ENCODE data around the gene PCDHGB4.

Gene PCDHGB4

DNA sequence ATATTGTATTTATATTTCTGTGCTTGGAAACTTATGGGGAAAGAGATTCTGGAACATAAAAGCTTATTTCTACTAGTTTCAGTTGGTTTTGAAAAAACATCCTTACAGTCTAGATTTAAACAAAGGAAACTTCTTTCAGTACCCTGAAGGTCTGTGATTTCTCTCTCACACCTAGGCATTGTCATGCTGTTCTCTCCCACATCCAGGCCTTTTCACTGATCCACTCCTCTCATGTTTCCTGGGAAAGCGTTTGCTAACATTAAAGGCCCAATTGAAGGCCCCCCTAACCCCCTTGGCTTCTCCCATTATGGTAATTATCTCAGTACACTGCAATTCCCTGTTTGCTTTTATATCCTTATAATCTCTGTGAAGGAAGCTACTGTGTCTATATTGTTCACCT, 44.7 kb upstream of the PCDHGB4 start:
- Histone ChIP-seq H3K36me3 (ENCODE audit: control insufficient read depth, low read length) (no peaks in the 10 kb centered on the region), H3K9me3 (ENCODE audit: control insufficient read depth, insufficient read depth, low read length) (peaks cover 23% of the 10 kb centered on the region; the same call in 1 of the 2 replicates), H4K20me1 (ENCODE audit: control insufficient read depth, insufficient read depth, low read depth, low read length) (no peaks in the 10 kb centered on the region), H3K4me3 (ENCODE audit: low read length) (no peak overlapping the region), H3K27me3 (ENCODE audit: control insufficient read depth, low read length) (no peaks in the 10 kb centered on the region), H3K4me2 (ENCODE audit: low read length) (no peak overlapping the region), H3K9me2 (replicated peaks; ENCODE audit: control insufficient read depth, low read length) (no peaks in the 10 kb centered on the region), H3F3A (ENCODE audit: control insufficient read depth, insufficient read depth) (no peaks in the 10 kb centered on the region), H3K4me1 (ENCODE audit: control insufficient read depth, low read length) (no peaks in the 10 kb centered on the region), H3K79me2 (ENCODE audit: control insufficient read depth, low read length) (no peaks in the 10 kb centered on the region), H3K27ac (ENCODE audit: low read depth, low read length) (no peak overlapping the region)
- TF ChIP-seq EZH2phosphoT487 (IDR thresholded peaks at IDR 0.05; ENCODE audit: borderline replicate concordance, low read length): no peak
- TF ChIP-seq, protein P1, sequence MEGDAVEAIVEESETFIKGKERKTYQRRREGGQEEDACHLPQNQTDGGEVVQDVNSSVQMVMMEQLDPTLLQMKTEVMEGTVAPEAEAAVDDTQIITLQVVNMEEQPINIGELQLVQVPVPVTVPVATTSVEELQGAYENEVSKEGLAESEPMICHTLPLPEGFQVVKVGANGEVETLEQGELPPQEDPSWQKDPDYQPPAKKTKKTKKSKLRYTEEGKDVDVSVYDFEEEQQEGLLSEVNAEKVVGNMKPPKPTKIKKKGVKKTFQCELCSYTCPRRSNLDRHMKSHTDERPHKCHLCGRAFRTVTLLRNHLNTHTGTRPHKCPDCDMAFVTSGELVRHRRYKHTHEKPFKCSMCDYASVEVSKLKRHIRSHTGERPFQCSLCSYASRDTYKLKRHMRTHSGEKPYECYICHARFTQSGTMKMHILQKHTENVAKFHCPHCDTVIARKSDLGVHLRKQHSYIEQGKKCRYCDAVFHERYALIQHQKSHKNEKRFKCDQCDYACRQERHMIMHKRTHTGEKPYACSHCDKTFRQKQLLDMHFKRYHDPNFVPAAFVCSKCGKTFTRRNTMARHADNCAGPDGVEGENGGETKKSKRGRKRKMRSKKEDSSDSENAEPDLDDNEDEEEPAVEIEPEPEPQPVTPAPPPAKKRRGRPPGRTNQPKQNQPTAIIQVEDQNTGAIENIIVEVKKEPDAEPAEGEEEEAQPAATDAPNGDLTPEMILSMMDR (IDR thresholded peaks at IDR 0.05; ENCODE audit: low read depth, low read length, poor library complexity, severe bottlenecking): no peak

DNA sequence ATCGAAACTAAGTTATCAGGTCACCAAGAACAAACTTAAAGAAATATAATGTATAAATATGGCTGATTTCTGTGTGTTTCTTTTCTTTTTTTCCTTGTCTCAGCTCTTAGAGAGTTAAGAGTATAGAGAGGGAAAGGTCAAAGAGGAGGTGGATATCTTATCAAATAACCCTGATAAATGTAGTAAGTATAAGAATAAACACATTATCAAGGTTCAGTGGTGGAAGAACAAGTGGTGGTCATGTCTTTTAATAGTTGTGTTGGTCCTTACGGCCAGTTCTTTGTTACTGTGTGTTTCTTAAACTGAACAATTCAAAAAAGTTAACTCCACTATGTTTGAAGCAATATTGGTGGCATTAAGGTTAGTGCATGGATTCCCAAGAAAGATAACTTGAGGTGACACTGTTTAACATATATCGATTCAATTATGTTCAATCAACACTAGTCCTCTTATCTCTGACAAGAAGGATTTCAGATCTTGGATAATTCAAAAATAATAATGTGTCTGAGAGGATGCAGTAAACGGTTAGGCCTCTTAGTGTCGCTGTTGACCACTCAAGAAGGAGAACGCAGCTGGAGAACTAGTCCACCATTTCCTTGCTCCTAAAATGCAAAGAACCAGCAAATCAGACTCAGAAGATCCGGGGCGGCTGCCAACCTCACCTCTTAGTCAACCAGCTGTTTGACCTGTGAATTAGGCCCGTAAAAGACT, 44.1 kb upstream of the PCDHGB4 start, which contains the start of gene PCDHGA3:
PCDHGA3 (plus strand) TSS at position 588 of the 711 bp plus-strand sequence. CDS start 205 bp downstream, outside the sequence.
- Histone ChIP-seq H4K20me1 (ENCODE audit: control insufficient read depth, insufficient read depth, low read depth, low read length) (no peaks in the 10 kb centered on the region), H3K4me1 (ENCODE audit: control insufficient read depth, low read length) (no peaks in the 10 kb centered on the region), H3K36me3 (ENCODE audit: control insufficient read depth, low read length) (no peaks in the 10 kb centered on the region), H3K4me2 (ENCODE audit: low read length) (no peak within 1 kb of the TSS), H3K9me3 (ENCODE audit: control insufficient read depth, insufficient read depth, low read length) (peaks cover 23% of the 10 kb centered on the region; the same call in 1 of the 2 replicates), H3F3A (ENCODE audit: control insufficient read depth, insufficient read depth) (no peaks in the 10 kb centered on the region), H3K27me3 (ENCODE audit: control insufficient read depth, low read length) (no peaks in the 10 kb centered on the region), H3K9me2 (replicated peaks; ENCODE audit: control insufficient read depth, low read length) (no peaks in the 10 kb centered on the region), H3K79me2 (ENCODE audit: control insufficient read depth, low read length) (no peaks in the 10 kb centered on the region), H3K4me3 (ENCODE audit: low read length) (no peak within 1 kb of the TSS), H3K27ac (ENCODE audit: low read depth, low read length) (no peak within 1 kb of the TSS)
- TF ChIP-seq, protein P1 (IDR thresholded peaks at IDR 0.05; ENCODE audit: low read depth, low read length, poor library complexity, severe bottlenecking): peak; percentile 65
- TF ChIP-seq EZH2phosphoT487 (IDR thresholded peaks at IDR 0.05; ENCODE audit: borderline replicate concordance, low read length): no peak

- Histone ChIP-seq H3K27me3 (ENCODE audit: control insufficient read depth, low read length) (no peaks in the 10 kb centered on the region), H3K4me1 (ENCODE audit: control insufficient read depth, low read length) (no peaks in the 10 kb centered on the region), H3K9me3 (ENCODE audit: control insufficient read depth, insufficient read depth, low read length) (peaks cover 18% of the 10 kb centered on the region; the same call in 1 of the 2 replicates), H4K20me1 (ENCODE audit: control insufficient read depth, insufficient read depth, low read depth, low read length) (no peaks in the 10 kb centered on the region), H3F3A (ENCODE audit: control insufficient read depth, insufficient read depth) (no peaks in the 10 kb centered on the region), H3K27ac (ENCODE audit: low read depth, low read length) (no peak overlapping the region), H3K4me2 (ENCODE audit: low read length) (no peak overlapping the region), H3K4me3 (ENCODE audit: low read length) (no peak overlapping the region), H3K9me2 (replicated peaks; ENCODE audit: control insufficient read depth, low read length) (no peaks in the 10 kb centered on the region), H3K79me2 (ENCODE audit: control insufficient read depth, low read length) (no peaks in the 10 kb centered on the region), H3K36me3 (ENCODE audit: control insufficient read depth, low read length) (no peaks in the 10 kb centered on the region)
- TF ChIP-seq EZH2phosphoT487 (IDR thresholded peaks at IDR 0.05; ENCODE audit: borderline replicate concordance, low read length): no peak
- TF ChIP-seq, protein P1 (IDR thresholded peaks at IDR 0.05; ENCODE audit: low read depth, low read length, poor library complexity, severe bottlenecking): no peak
Measured at GRCh38 chr5:141343953-141344463, 43.5 kb upstream of the PCDHGB4 start.

Measured in DOHH2 (cell line).